GM12872 (cell line): Measurements from ENCODE around the gene BCAS3.

ENCODE experiments used
- CTCF ChIP-seq: IDR thresholded peaks from 3 replicates; pipeline ENCODE4 v1.5.1; 2011; ENCODE audit warnings: low read depth, mild to moderate bottlenecking, low read length, moderate library complexity; ENCODE audit not compliant: insufficient read depth

BCAS3 gene

GRCh38 chr17:61157246-61157886, 479.7 kb downstream of the BCAS3 start:
- TF ChIP-seq CTCF: no peak

- no peak for TF ChIP-seq CTCF
Observed at GRCh38 chr17:61158376-61158775, 480.7 kb downstream of the BCAS3 start.

- TF ChIP-seq CTCF: no peak
Observed at GRCh38 chr17:61159221-61159814, 481.7 kb downstream of the BCAS3 start.

GRCh38 chr17:61160204-61160603, 482.6 kb downstream of the BCAS3 start:
- no peak for TF ChIP-seq CTCF

GRCh38 chr17:61160789-61161445, 483.3 kb downstream of the BCAS3 start:
- TF ChIP-seq CTCF: no peak

GRCh38 chr17:61161615-61162134, 484.0 kb downstream of the BCAS3 start:
- TF ChIP-seq CTCF: no peak

- no peak for TF ChIP-seq CTCF
Observed at GRCh38 chr17:61164517-61164916, 486.9 kb downstream of the BCAS3 start.
